Keratinocyte (primary cell): ENCODE data around the gene CDAN1.

Experiments
- EZH2 ChIP-seq: IDR thresholded peaks from one replicate; pipeline ENCODE4 v1.6.1; 2012; ENCODE audit warnings: inconsistent platforms, mild to moderate bottlenecking, low read length, moderate library complexity
- TF ChIP-seq, protein P1 (sequence below), 3 experiments: IDR thresholded peaks in 1 of 3; conservative IDR thresholded peaks in 1 of 3; optimal IDR thresholded peaks in 1 of 3; 2 replicates in 2 of 3; 3 replicates in 1 of 3; pipeline versions ENCODE3 to v1.5.1; 2011; ENCODE audit warnings: low read length in 3 of 3, mild to moderate bottlenecking in 3 of 3, moderate library complexity in 2 of 3, control low read depth in 1 of 3, inconsistent platforms in 1 of 3; ENCODE audit not compliant: insufficient read depth in 2 of 3; ENCODE audit errors: extremely low read depth in 1 of 3

DNA sequence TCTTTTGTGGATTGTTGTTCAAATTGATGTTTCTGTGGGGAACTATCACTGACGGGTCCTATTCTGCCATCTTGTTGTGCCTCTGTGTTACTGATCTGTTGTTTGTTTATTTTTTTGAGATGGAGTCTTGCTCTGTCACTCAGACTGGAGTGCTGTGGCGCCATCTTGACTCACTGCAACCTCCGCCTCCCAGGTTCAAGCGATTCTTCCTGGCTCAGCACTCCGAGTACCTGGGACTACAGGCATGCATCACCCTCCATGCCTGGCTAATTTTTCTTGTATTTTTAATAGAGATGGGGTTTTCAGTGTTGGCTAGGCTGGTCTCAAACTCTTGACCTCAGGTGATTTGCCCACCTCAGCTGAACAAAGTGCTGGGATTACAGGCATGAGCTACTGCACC is 31.6 kb downstream of the CDAN1 start:
- TF ChIP-seq, protein P1, sequence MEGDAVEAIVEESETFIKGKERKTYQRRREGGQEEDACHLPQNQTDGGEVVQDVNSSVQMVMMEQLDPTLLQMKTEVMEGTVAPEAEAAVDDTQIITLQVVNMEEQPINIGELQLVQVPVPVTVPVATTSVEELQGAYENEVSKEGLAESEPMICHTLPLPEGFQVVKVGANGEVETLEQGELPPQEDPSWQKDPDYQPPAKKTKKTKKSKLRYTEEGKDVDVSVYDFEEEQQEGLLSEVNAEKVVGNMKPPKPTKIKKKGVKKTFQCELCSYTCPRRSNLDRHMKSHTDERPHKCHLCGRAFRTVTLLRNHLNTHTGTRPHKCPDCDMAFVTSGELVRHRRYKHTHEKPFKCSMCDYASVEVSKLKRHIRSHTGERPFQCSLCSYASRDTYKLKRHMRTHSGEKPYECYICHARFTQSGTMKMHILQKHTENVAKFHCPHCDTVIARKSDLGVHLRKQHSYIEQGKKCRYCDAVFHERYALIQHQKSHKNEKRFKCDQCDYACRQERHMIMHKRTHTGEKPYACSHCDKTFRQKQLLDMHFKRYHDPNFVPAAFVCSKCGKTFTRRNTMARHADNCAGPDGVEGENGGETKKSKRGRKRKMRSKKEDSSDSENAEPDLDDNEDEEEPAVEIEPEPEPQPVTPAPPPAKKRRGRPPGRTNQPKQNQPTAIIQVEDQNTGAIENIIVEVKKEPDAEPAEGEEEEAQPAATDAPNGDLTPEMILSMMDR (optimal IDR thresholded peaks at IDR 0.05 in 1 of 3, IDR thresholded peaks at IDR 0.05 in 1 of 3, conservative IDR thresholded peaks at IDR 0.05 in 1 of 3; ENCODE audit: extremely low read depth in 1 of 3, insufficient read depth in 2 of 3, low read length in 3 of 3) = no peak
- TF ChIP-seq EZH2 = no peak
